Loucy (cell line): Measurements from ENCODE around the gene CCT3.

Source experiments
- H2AFZ ChIP-seq: fragments of 200-600 bp; sonication (generic); 2 replicates; pipeline ENCODE4 v1.6.0; 2016; ENCODE audit warnings: antibody characterized with exemption, mild to moderate bottlenecking, low read length, moderate library complexity
- H3F3A ChIP-seq: fragments of 200-600 bp; 2 replicates; pipeline ENCODE4 v1.6.0; 2016; ENCODE audit warnings: antibody characterized with exemption, low read depth, mild to moderate bottlenecking
- H3K27me3 ChIP-seq: fragments of 200-600 bp; sonication (generic); 2 replicates; pipeline ENCODE4 v1.6.1; 2014; ENCODE audit warnings: low read length, mild to moderate bottlenecking; ENCODE audit not compliant: insufficient read depth, poor library complexity, severe bottlenecking
- H3K36me3 ChIP-seq: fragments of 200-600 bp; sonication (generic); 2 replicates; pipeline ENCODE4 v1.6.1; 2016; ENCODE audit warnings: low read length; ENCODE audit not compliant: insufficient read depth
- H3K4me1 ChIP-seq: fragments of 200-600 bp; sonication (generic); 2 replicates; pipeline ENCODE4 v1.5.1; 2014; ENCODE audit warnings: low read length, mild to moderate bottlenecking; ENCODE audit not compliant: insufficient read depth, poor library complexity, severe bottlenecking
- H3K4me2 ChIP-seq: fragments of 200-600 bp; sonication (generic); 2 replicates; pipeline ENCODE4 v1.6.0; 2014; ENCODE audit warnings: antibody characterized with exemption, low read length, low read depth, mild to moderate bottlenecking; ENCODE audit not compliant: poor library complexity, severe bottlenecking
- H3K4me3 ChIP-seq: fragments of 200-600 bp; sonication (generic); 2 replicates; pipeline ENCODE4 v1.5.1; 2014; ENCODE audit warnings: low read length, mild to moderate bottlenecking, mixed read lengths; ENCODE audit not compliant: poor library complexity, severe bottlenecking
- H3K79me2 ChIP-seq: fragments of 200-600 bp; sonication (generic); 2 replicates; pipeline ENCODE4 v1.6.1; 2014; ENCODE audit warnings: low read length; ENCODE audit not compliant: insufficient read depth
- H3K9ac ChIP-seq: fragments of 200-600 bp; sonication (generic); 2 replicates; pipeline ENCODE4 v1.6.0; 2014; ENCODE audit warnings: mild to moderate bottlenecking, low read depth, low read length, moderate library complexity; ENCODE audit not compliant: poor library complexity, severe bottlenecking
- H3K9me2 ChIP-seq: fragments of 200-600 bp; sonication (generic); replicated peaks from 2 replicates; pipeline ENCODE4 v1.6.1; 2016; ENCODE audit warnings: low read depth, low read length, mixed read lengths
- H3K9me3 ChIP-seq: fragments of 200-600 bp; sonication (generic); 2 replicates; pipeline ENCODE4 v1.6.1; 2014; ENCODE audit warnings: mild to moderate bottlenecking, antibody characterized with exemption, low read length, low read depth; ENCODE audit not compliant: insufficient read depth
- H4K20me1 ChIP-seq: fragments of 200-600 bp; sonication (generic); 2 replicates; pipeline ENCODE4 v1.6.0; 2014; ENCODE audit warnings: antibody characterized with exemption, low read length, mild to moderate bottlenecking; ENCODE audit not compliant: insufficient read depth, poor library complexity, severe bottlenecking
- EZH2phosphoT487 ChIP-seq: fragments of 200-600 bp; IDR thresholded peaks from 2 replicates; pipeline ENCODE4 v1.6.1; 2018; ENCODE audit warnings: antibody characterized with exemption, mild to moderate bottlenecking, moderate library complexity, borderline replicate concordance
- TF ChIP-seq, protein P1 (sequence below): fragments of 200-600 bp; sonication (generic); conservative IDR thresholded peaks from 2 replicates; pipeline ENCODE4 v1.5.1; 2014; ENCODE audit warnings: mild to moderate bottlenecking, antibody characterized with exemption, low read length

Gene CCT3

DNA sequence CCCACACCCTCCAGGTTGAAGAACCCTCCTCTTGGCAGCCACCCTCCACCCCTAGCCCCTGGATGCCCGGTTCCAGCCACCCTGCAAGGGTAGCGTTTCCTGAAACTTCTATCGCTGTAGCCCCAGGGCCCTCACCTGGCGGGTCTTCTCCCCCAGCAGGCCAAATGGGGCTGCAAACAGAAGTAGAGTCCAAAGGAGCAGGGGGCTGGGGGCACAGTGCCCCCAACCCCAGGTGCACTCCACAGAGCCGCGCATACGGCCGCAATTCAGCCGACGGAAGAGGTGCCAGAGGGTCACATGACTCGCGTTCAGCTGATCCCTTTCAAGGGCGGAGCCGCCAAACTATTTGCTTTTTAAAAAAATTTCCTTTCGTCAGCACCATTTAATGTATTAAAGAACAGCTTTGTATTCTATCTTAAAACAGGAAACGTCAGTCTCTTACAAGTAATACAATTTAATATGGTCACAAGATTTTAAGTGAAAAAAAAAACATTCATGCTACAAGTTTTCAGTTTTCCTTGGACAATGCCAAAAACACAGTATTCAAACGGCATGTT, 42.6 kb downstream of the CCT3 start, which contains the start of gene GLMP:
GLMP (minus strand) TSS at position 289 of the 557 bp plus-strand sequence; CDS start at position 255, 34 bp downstream.
- Histone ChIP-seq H2AFZ (peak within 1 kb of the TSS; percentile 91), H3K4me2 (peak within 1 kb of the TSS; percentile 90), H3K27me3 (no peaks in the 10 kb centered on the region), H3K9ac (peak within 1 kb of the TSS; percentile 68), H3K79me2 (0 out of 2 replicates have a peak, but pooled peaks cover 4% of the 10 kb centered on the region), H3K9me3 (no peaks in the 10 kb centered on the region), H3K36me3 (no peaks in the 10 kb centered on the region), H3K4me3 (peak within 1 kb of the TSS; percentile 86), H4K20me1 (no peaks in the 10 kb centered on the region), H3K4me1 (peaks cover 8% of the 10 kb centered on the region), H3F3A (no peaks in the 10 kb centered on the region), H3K9me2 (no peaks in the 10 kb centered on the region)
- no peak for TF ChIP-seq EZH2phosphoT487
- TF ChIP-seq, protein P1, sequence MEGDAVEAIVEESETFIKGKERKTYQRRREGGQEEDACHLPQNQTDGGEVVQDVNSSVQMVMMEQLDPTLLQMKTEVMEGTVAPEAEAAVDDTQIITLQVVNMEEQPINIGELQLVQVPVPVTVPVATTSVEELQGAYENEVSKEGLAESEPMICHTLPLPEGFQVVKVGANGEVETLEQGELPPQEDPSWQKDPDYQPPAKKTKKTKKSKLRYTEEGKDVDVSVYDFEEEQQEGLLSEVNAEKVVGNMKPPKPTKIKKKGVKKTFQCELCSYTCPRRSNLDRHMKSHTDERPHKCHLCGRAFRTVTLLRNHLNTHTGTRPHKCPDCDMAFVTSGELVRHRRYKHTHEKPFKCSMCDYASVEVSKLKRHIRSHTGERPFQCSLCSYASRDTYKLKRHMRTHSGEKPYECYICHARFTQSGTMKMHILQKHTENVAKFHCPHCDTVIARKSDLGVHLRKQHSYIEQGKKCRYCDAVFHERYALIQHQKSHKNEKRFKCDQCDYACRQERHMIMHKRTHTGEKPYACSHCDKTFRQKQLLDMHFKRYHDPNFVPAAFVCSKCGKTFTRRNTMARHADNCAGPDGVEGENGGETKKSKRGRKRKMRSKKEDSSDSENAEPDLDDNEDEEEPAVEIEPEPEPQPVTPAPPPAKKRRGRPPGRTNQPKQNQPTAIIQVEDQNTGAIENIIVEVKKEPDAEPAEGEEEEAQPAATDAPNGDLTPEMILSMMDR: no peak

DNA sequence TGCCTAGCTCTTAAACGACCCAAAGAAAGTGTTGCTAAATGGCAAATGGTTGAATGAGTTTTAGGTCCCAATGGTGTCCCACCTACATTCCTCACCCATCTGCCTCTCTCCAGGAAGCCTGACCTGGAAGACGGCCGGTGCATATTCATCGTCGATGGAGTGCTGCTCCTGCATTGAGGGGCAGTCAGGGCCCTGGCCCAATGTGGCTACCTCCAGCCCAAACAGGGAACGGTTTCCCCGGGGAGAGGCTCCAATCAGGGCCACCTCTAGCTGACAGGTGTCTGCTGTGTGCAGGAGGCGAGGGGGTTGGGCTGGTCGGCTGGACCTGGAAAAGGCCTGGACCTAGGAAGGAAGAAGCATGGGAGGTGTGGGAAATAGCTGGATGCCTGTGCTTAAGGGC, 44.2 kb downstream of the CCT3 start:
- Histone ChIP-seq H3K9me3 (no peaks in the 10 kb centered on the region), H3K4me2 (no peak overlapping the region), H3K9ac (no peak overlapping the region), H3F3A (no peaks in the 10 kb centered on the region), H3K4me1 (peaks cover 8% of the 10 kb centered on the region), H2AFZ (no peak overlapping the region), H3K79me2 (0 out of 2 replicates have a peak, but pooled peaks cover 4% of the 10 kb centered on the region), H3K27me3 (no peaks in the 10 kb centered on the region), H3K9me2 (no peaks in the 10 kb centered on the region), H4K20me1 (no peaks in the 10 kb centered on the region), H3K4me3 (no peak overlapping the region), H3K36me3 (no peaks in the 10 kb centered on the region)
- TF ChIP-seq, protein P1: no peak
- no peak for TF ChIP-seq EZH2phosphoT487

DNA sequence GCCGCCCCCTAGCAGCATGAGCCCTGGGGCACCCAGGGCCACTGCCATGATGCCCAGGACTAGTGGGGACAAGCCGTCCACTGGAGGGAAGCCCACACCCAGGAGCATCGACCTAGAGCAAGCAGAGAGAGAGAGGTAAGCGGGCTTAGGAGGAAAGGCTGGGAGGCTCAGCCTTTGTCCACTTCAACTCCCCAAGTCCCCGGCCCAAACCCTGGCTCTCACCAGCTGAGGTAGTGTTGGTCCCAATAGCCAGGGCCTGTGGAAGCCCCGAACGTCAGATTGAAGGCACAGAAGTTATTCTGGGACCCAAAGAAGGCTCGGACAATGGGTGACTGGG, 45.0 kb downstream of the CCT3 start:
- H3K36me3 ChIP-seq: no peaks in the 10 kb centered on the region
- no peaks in the 10 kb centered on the region for H3K27me3 ChIP-seq
- TF ChIP-seq EZH2phosphoT487: no peak
- no peak overlapping the region for H3K4me2 ChIP-seq
- H2AFZ ChIP-seq: no peak overlapping the region
- H3K4me1 ChIP-seq: peaks cover 8% of the 10 kb centered on the region
- no peak overlapping the region for H3K9ac ChIP-seq
- 0 out of 2 replicates have a peak, but pooled peaks cover 4% of the 10 kb centered on the region for H3K79me2 ChIP-seq
- H3F3A ChIP-seq: no peaks in the 10 kb centered on the region
- no peaks in the 10 kb centered on the region for H3K9me3 ChIP-seq
- H3K9me2 ChIP-seq: no peaks in the 10 kb centered on the region
- no peak overlapping the region for H3K4me3 ChIP-seq
- no peaks in the 10 kb centered on the region for H4K20me1 ChIP-seq
